HG02610 (cell line): Measurements from ENCODE around the gene USP22.
"Not testable (repeated sequence)": the region's sequence is repeated elsewhere in the genome, so short reads cannot be mapped to it uniquely, and the experiment has no call there.

Experiments
- ATAC-seq: cut with Tn5 transposase; IDR thresholded peaks from one replicate; pipeline ENCODE4 v1.9.1; 2021; ENCODE audit warnings: mild to moderate bottlenecking, moderate library complexity; ENCODE audit not compliant: unreplicated experiment

Gene USP22

GRCh38 chr17:20989991-20990855, 52.6 kb downstream of the USP22 start:
- no peak for ATAC-seq

DNA sequence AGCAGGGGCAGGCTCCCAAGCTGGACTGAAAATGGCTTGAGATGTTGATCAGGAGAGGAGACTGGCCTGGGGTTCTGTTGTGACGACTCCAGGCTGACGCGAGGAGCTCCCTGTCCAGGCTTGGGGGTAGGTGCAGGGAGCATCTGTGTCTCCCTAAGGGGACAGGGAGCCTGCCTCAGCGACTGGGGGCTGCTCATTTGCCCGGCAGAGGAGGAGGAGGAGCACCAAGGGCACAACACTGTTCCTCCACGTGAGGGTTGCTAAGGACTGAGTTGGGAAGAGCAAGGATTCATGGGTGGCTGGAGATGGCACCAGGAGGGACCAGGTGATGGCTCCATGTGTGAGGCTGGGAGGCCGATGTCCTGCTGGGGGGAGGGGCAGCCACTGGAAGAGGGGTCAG, 53.3 kb downstream of the USP22 start:
- no peak for ATAC-seq

GRCh38 chr17:20988896-20989295, 53.9 kb downstream of the USP22 start:
- no peak for ATAC-seq

DNA sequence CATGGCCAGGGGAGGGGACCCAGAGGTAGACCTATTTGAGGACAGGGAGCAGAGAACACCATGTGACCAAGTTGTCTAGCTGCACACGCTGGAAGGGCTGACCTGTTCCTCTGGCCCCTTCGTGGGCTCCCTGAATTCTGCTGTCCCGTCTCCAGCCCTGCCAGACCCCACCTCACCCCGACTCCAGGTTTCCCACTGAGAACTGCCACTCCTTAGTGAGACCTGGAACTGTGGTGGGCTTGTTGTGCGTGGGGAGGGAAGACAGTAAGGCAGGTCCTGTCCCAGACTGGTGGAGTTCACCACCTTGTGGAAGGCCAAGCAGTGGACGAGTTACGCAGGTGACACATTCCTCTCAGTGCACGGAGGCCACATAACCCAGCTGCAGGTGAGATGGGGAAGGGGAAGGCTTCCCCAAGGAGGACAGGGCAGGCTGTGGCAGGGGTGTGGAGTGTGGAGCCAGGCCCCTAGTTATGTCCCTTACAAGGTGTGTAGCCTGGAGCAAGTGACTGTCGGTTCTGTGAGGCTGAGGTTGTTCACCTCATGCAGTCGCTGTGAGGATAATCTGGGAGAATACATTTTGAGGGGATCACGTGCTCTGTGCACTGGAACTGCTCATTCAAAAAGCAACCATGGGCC, 54.7 kb downstream of the USP22 start:
- no peak for ATAC-seq

DNA sequence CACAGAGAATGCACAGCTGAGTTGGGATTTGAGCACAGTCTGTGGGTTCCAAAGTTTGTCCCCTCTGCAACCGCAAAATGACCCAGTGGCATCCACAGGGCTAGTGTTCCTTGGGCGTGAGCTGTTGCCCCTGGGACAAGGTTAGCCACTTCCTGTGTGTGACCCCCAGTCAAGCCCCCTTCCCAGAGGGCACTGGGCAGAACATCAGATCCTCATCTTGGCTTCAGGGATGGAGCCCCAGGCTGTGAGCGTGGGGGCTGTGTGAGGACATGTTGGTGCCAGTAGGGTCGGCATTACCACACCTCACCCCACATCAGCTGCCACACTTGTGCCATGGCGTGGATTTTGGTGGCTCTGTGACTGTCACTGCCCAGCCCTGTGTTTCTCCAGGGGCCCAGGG, 55.3 kb downstream of the USP22 start:
- ATAC-seq: no peak

DNA sequence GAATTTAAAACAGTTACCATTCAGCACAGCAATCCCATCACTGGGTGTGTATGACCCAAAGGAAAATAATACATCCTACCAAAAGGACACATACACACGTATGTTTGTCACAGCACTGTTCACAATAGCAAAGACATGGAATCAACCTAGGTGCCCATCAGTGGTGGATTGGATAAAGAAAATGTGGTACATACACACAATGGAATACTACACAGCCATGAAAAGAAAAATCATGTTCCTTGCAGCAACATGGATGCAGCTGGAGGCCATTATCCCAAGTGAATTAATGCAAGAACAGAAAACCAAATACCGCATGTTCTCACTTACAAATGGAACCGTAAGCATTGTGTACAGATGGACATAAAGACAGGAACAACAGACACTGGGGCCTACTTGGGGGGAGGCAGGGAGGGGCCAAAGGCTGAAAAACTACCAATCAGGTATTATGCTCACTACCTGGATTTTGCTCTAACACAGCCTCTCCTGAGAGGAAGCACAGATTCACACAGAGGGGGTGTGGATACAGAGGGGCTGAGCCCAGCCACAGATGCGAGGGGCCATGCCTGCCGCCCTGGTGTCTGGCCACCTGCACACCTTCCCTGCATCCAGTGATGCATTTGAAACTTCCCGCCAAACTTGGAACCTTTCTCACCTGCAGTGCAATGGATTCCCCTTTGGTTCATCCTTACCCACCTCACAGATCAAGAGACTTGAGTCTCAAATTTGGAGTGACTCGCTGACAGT, 55.9 kb downstream of the USP22 start:
- ATAC-seq: no peak

DNA sequence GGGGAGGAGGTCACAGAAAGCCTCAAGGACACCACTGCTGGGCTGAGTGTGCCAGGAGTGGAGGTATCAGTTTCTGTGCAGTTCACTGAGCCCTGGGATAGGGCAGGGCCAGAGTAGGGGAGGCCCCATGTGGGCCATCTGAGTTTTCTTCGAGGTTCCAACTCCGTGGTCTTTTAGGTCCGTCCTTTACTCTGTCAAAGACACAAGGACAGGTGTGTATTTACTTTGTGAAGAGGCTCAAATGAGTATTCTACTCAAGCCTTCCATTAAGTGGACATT, 59.5 kb downstream of the USP22 start:
- no peak for ATAC-seq

GRCh38 chr17:20982589-20983358, 60.0 kb downstream of the USP22 start:
- no peak for ATAC-seq

GRCh38 chr17:20981046-20981920, 61.5 kb downstream of the USP22 start:
- no peak for ATAC-seq

DNA sequence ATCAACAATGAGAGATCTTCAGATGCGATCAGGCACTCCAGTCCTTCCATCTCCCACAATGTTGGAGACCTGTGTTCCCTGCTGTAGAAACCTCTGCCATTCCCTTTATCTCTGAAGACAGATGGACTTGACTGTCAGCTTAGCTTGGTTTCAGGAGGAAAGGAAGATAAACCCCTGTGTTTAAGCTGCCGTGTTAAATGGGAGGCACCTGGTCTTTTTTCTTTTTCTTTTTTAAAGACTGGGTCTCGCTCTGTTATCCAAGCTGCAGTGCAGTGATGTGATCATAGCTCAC, 63.1 kb downstream of the USP22 start:
- no peak for ATAC-seq

- ATAC-seq: not testable (repeated sequence)
Observed at GRCh38 chr17:20979007-20979791, 63.6 kb downstream of the USP22 start.

DNA sequence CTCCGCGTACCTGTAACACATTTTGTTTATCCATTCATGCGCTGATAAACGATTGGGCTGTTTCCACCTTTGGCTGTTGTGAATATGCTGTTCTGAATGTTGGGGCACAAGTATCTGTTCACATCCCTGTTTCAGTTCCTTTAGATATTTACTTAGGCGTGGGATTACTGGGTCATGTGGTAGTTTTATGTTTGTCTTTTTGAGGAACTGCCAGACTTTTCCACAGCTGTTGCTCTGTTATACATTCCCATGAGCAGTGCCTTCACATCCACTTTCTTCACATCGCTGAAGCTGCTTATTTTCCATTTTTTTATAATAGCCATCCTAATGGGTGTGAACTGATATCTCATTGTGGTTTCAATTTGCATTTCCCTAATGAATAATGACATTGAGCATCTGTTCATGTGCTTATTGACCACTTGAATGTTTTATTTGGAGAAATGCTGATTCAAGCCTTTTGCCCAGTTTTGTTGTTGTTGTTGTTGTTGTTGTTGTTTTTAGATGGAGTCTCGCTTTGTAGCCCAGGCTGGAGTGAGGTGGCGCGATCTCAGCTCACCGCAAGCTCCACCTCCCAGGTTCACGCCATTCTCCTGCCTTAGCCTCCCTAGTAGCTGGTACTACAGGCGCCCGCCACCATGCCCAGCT, 65.1 kb downstream of the USP22 start:
- not testable (repeated sequence) for ATAC-seq

DNA sequence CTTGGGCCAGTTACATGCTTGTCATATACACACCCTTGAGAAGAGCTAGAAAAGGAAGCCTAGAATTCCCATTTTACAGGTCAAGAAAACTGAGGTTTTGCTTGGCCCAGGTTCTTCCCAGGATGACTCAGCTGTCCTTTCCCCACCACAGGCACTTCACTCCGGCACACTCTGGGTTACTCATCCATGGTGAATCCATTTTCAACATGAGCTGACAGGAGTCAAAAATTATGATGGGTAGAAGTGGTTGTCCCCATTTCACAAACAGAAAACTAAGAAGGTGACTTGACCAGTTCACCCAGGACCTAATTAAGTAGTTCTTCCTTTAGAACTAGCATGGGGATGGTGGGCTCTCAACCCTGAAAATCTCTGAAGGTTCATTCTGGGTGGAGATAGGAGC, 67.2 kb downstream of the USP22 start:
- ATAC-seq: no peak

DNA sequence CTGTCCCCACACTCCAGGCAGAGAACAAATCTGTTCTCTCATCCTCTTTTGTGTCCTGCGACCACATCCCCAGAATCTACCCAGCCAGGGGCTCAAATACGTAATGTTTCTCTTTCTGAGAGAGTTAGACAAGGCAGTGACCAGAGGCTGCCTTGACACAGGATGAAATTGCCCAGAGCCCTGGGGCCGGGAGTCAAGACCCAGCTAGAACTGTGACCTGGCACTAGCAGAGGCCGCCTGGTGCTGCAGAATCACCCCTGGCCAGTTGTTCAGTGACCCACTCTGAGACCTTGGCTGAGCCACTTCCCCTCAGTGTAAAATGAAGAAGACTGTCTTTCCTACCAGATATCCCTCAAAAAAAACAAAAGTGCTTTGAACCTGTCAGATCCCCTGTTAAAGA, 72.5 kb downstream of the USP22 start:
- no peak for ATAC-seq

- ATAC-seq: no peak
Observed at GRCh38 chr17:20968913-20969616, 73.7 kb downstream of the USP22 start.

GRCh38 chr17:20967776-20968175, 75.0 kb downstream of the USP22 start:
- ATAC-seq: no peak

- peak; percentile 40 for ATAC-seq
Observed at GRCh38 chr17:20966870-20967269, 75.9 kb downstream of the USP22 start.

- ATAC-seq: no peak
Observed at GRCh38 chr17:20965492-20965891, 77.3 kb downstream of the USP22 start.

DNA sequence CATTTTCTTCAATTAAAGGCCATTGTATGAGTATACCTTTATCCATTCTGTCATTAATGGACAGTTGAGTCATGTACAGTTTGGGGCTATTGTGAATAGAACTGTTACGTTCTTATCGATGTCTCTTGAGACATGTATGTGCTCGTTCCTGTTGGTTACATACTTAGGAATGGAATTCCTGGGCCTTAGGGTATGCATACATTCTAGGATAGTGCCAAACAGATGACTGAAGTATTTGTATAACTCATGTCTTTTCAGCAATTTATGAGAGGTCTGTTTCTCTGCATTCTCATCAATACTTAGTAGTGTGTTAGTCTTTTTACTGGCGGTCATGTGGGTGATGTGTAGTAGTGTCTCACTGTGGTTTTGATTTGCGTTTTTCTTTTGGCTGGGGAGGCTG, 81.2 kb downstream of the USP22 start:
- no peak for ATAC-seq
